ENCODE measurements around the gene CHMP2A. TPM values are rescaled to one million over a fixed set of nuclear protein-coding genes. Genes with fewer than 3 reads are reported as not detected.
A peak's percentile ranks its signal among the peaks of the same experiment; 100 is the strongest.

The CHMP2A gene
- total and polyA plus RNA-seq, 2 donors (not counting 1 experiment from before 2014, with no cell fraction given): 62.5 to 97.5 TPM

GRCh38 chr19:58544591-58545285 lies 10.2 kb downstream of the CHMP2A start:
- TF ChIP-seq EZH2 (IDR thresholded peaks at IDR 0.05; ENCODE audit: borderline replicate concordance, insufficient read depth, low read depth, low read length, poor library complexity, severe bottlenecking): no peak
- TF ChIP-seq, protein P1, sequence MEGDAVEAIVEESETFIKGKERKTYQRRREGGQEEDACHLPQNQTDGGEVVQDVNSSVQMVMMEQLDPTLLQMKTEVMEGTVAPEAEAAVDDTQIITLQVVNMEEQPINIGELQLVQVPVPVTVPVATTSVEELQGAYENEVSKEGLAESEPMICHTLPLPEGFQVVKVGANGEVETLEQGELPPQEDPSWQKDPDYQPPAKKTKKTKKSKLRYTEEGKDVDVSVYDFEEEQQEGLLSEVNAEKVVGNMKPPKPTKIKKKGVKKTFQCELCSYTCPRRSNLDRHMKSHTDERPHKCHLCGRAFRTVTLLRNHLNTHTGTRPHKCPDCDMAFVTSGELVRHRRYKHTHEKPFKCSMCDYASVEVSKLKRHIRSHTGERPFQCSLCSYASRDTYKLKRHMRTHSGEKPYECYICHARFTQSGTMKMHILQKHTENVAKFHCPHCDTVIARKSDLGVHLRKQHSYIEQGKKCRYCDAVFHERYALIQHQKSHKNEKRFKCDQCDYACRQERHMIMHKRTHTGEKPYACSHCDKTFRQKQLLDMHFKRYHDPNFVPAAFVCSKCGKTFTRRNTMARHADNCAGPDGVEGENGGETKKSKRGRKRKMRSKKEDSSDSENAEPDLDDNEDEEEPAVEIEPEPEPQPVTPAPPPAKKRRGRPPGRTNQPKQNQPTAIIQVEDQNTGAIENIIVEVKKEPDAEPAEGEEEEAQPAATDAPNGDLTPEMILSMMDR (IDR thresholded peaks at IDR 0.05): no peak
- Histone ChIP-seq H3K4me3 (ENCODE audit: control extremely low read depth in 1 of 5, extremely low read depth in 1 of 5, insufficient read depth in 1 of 5, low read depth in 2 of 5, low read length in 4 of 5) (peak overlapping the region; percentile 65 to 86 (median 70)), H4K20me1 (ENCODE audit: control insufficient read depth, insufficient read depth, low read length, poor library complexity, severe bottlenecking) (peaks cover 51% of the 10 kb centered on the region), H3K9ac (ENCODE audit: low read length) (peak overlapping the region; percentile 71), H3K4me2 (replicated peaks; ENCODE audit: low read depth, low read length, poor library complexity, severe bottlenecking) (peak overlapping the region; percentile 96), H3K79me2 (ENCODE audit: control insufficient read depth, insufficient read depth, low read length) (peaks cover 49% of the 10 kb centered on the region), H3K27me3 (replicated peaks in 1 of 4; ENCODE audit: control extremely low read depth in 1 of 4, control insufficient read depth in 3 of 4, insufficient read depth in 4 of 4, low read length in 3 of 4) (peaks cover 0 to 7% (median 0%) of the 10 kb centered on the region in 4 experiments), H3K36me3 (replicated peaks in 1 of 2; ENCODE audit: control extremely low read depth in 1 of 2, control insufficient read depth in 1 of 2, extremely low read depth in 1 of 2, insufficient read depth in 2 of 2, low read length in 1 of 2) (peaks cover 0 to 41% of the 10 kb centered on the region in 2 experiments), H3K4me1 (ENCODE audit: control insufficient read depth in 2 of 2, insufficient read depth in 2 of 2, low read length in 2 of 2) (peaks cover 17 to 31% of the 10 kb centered on the region in 2 donors), H2AFZ (ENCODE audit: insufficient read depth, low read depth, low read length, poor library complexity, severe bottlenecking) (no peak overlapping the region), H3K9me3 (ENCODE audit: control extremely low read depth in 1 of 3, control insufficient read depth in 2 of 3, insufficient read depth in 1 of 3, low read length in 2 of 3) (no peaks in the 10 kb centered on the region), H3K27ac (ENCODE audit: low read length in 2 of 2) (peak overlapping the region; percentile 96)
- Mint-ChIP-seq H3K4me1 (peaks cover 27% of the 10 kb centered on the region), H3K27ac (peak overlapping the region; percentile 90), H3K4me3 (peak overlapping the region; percentile 97), H3K9me3 (ENCODE audit: insufficient read depth) (no peaks in the 10 kb centered on the region), H3K27me3 (peaks cover 9% of the 10 kb centered on the region)
- intact Hi-C loops (cut with micrococcal nuclease): loop anchor here (1.0 to 2.0 kb wide), 8 partner anchors 11 to 239 kb away; partner anchors contain the start of genes CHMP2A, ERVK3-1, MZF1 and ZNF324
- peak; percentile 46 for ATAC-seq (ENCODE audit: low read depth)
- no peak for DNase-seq
- POLR2A ChIA-PET: interaction anchor here (1.0 to 3.4 kb wide), 7 partner anchors 10 to 182 kb away, joined by 3 to 30 read pairs (median 5); partner anchors contain the start of genes CHMP2A, MZF1, ZBTB45 and ZNF497
- CTCF ChIA-PET: interaction anchor here (2.8 to 3.1 kb wide), 2 partner anchors 9 to 25 kb away, joined by 13 to 24 read pairs; partner anchors contain the start of genes CHMP2A and ZBTB45
- WGBS (ENCODE audit: insufficient coverage): under 1% methylated on average over 91 of the region's 92 CpGs

Data from B cell (primary cell).